Esophagus muscularis mucosa (tissue), 4 donors: Measurements from ENCODE around the gene VSX1.

Experiments used
- EP300 ChIP-seq: sonication (generic); formaldehyde crosslinking; IDR thresholded peaks from one replicate; pipeline ENCODE4 v1.6.1; 2017; ENCODE audit warnings: antibody characterized with exemption
- POLR2A ChIP-seq: fragments of 450-650 bp; IDR thresholded peaks from one replicate; pipeline ENCODE4 v1.6.1; 2017; ENCODE audit warnings: antibody characterized with exemption, moderate library complexity, mild to moderate bottlenecking, low read depth
- POLR2AphosphoS5 ChIP-seq, 2 donors: sonication (generic); formaldehyde crosslinking; IDR thresholded peaks; one replicate each; pipeline ENCODE4 v1.6.1; 2017; ENCODE audit warnings: antibody characterized with exemption in 2 of 2
- TF ChIP-seq, protein P1 (sequence below), 3 experiments: fragments of 200-600 bp in 2 of 3; fragments of 450-650 bp in 1 of 3; sonication (generic) in 2 of 3; IDR thresholded peaks; one replicate each; pipeline ENCODE4 v1.5.1; 2017 to 2019; ENCODE audit warnings: antibody characterized with exemption in 3 of 3, mild to moderate bottlenecking in 2 of 3, moderate library complexity in 1 of 3

DNA sequence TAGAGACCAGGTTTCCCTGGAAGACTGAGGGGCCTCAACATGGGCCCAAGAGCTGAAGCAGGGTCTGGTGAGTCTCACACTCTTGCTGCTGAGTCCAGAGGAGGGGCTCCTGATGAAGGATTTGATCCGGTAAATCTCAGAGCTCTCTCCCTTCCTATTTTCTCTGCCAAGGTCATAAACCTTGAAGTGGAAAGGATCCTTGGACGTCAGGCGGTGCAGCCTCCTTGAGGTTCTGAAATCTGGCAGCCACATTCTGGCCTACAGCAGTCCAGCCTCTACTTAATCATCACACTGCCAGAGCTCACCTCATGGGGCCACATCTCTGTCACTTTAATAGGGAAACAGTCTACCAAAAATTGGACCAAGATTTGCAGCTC, 48.0 kb downstream of the VSX1 start:
- TF ChIP-seq, protein P1, sequence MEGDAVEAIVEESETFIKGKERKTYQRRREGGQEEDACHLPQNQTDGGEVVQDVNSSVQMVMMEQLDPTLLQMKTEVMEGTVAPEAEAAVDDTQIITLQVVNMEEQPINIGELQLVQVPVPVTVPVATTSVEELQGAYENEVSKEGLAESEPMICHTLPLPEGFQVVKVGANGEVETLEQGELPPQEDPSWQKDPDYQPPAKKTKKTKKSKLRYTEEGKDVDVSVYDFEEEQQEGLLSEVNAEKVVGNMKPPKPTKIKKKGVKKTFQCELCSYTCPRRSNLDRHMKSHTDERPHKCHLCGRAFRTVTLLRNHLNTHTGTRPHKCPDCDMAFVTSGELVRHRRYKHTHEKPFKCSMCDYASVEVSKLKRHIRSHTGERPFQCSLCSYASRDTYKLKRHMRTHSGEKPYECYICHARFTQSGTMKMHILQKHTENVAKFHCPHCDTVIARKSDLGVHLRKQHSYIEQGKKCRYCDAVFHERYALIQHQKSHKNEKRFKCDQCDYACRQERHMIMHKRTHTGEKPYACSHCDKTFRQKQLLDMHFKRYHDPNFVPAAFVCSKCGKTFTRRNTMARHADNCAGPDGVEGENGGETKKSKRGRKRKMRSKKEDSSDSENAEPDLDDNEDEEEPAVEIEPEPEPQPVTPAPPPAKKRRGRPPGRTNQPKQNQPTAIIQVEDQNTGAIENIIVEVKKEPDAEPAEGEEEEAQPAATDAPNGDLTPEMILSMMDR (IDR thresholded peaks at IDR 0.05) = no peak
- TF ChIP-seq POLR2AphosphoS5 (IDR thresholded peaks at IDR 0.05) (no peak), POLR2A (no peak), EP300 (no peak)
